HL-60/S4 treated with phorbol 12-myristate 13-acetate at 8.2 ng/mL for 4 days and 3 days (cell line): ENCODE data around the gene ZBTB39.
"Not testable (repeated sequence)": the region's sequence is repeated elsewhere in the genome, so short reads cannot be mapped to it uniquely, and the experiment has no call there.

Source experiments
- in situ Hi-C: fragments of 300-500 bp; cut with MboI; formaldehyde crosslinking; loops from 2 replicates; pipeline ENCODE4 v1.15.0; 2022; ENCODE audit warnings: low sequenced_read_pairs

ZBTB39 gene

DNA sequence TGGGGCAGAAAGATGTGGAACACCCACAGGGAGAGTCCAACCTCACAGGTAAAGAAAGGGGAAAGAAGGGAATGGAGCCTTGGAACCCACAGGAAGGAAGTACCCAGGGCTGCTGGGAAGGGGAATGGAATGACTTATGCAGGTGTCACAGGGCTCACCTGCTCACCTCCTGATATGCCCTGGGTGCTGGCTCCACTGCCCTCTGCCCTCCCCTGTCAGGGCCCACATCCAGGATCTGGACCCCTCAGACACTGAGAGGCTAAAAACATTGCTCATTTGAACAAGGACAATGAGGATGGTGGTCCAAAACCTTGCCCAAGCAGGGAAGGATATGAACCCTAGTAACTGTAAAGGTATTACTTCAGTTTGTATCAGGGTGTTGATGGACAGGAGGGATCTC, 19.3 kb downstream of the ZBTB39 start:
- in situ Hi-C loops = loop anchor here (10.0 kb wide), 1 partner anchor 152 kb away; no protein-coding TSS in a partner anchor

DNA sequence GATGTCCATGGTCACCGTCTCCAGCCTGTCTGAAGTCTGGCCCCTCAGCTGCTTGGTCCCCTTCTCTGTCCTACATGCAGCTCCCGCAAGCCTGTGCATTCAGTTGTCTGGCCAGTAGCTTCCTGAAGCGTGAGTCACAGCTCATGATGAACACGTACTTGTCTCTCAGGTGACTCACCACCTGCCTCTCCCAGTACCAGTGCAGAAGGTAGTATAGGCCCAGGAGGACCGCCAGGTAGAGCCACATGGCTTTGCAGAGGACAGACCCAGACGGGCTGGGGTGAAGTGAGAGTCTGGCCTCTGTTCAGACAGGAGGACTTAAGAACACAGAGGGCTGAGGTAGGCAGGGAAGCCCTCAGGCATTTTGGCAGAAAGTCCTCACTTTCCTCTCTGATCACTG, 20.6 kb downstream of the ZBTB39 start:
- in situ Hi-C loops = loop anchor here (10.0 kb wide), 1 partner anchor 151 kb away; no protein-coding TSS in a partner anchor

DNA sequence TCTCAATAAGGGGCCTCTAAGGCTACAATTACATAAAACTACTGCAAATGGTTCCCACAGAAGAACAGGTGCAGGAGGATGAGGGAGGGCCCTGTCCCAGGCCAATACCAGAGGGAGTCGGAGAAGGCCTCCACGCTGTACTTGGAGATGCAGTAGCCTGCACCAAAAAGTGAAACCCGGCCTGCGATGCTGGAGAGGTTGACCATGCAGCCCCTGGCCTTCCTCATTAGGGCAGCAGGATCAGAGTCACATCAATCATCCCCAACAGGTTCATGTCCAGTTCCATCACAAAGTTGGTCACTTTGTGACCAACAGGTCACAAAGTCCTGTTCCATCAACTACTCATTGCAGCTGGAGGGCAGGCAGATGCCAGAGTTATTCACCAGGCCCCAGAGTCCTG, 23.0 kb downstream of the ZBTB39 start:
- in situ Hi-C loops = loop anchor here (10.0 kb wide), 1 partner anchor 149 kb away; no protein-coding TSS in a partner anchor

DNA sequence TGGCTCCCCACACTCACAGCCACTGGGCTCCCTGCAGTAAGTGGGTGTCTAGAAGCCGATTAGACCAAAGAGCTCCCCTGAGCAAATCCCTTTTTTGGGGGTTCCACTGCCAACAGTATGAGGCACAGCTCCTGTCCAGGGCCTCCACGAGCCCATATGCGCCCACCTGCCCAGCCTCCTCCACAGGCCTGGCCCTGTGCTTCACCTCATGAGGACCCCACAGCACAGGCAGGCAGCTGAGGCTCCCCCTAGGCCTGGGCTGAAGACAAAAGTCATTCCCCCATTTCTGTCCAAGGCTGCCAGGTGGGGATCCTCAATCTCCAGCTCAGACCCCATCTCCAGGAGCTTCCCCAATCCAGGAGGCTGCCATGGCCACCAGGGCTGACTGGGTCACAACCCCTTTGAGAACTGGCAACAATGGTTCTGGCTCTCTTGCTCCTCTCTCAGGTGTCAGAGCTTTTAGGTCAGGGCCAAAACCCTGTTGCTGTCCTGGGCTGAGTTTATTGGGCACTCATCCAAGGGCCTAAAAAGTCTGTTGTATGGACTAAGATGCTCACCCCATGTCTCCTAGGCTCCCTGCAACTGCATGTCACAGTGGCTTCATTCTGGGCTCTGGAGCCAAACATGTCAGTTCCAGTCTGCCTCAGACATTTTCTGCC, 23.6 kb downstream of the ZBTB39 start:
- in situ Hi-C loops = loop anchor here (10.0 kb wide), 1 partner anchor 148 kb away; no protein-coding TSS in a partner anchor

DNA sequence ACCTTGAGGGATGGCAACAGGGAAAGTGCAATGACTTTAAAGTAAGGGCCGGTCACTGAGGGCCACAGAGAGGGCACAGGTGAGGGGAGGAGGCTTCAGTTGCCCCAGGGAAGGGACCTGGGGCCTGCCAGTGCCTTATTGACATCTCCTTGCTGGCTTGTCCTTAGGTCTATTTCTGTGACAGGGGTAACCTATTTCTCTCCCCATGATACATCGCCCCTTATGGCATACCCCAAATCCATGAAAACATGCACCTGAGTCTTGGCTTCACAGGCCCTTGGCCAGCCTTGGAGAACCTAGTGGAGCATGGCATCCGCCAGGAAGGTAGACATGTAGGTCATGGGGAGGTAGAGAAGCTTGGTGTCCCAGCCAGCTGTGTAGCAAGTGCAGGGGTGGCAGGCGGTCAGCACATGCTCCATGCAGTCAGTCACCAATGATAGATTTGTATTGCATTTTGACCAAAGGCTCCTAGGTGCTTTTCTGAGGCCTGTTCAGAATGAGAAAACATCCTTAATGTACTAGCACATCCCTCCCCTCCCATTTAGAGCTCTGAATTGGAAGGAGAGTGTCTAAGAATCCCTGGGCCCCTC, 25.3 kb downstream of the ZBTB39 start:
- in situ Hi-C loops = loop anchor here (10.0 kb wide), 1 partner anchor 146 kb away; no protein-coding TSS in a partner anchor

DNA sequence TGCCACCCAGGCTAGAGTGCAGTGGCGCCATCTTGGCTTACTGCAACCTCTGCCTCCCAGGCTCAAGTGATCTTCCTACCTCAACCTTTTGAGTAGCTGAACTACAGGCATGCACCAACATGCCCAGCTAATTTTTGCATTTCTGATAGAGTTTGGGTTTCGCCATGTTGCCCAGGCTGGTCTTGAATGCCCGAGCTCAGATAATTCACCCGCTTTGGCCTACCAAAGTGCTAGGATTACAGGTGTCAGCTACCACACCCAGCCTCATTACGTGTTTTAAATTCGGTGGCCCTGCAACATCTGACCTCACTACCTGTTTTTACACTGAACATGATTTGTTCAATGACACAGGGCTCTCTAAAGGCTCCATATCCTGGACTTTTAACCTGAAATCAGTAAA, 26.1 kb downstream of the ZBTB39 start:
- in situ Hi-C loops = loop anchor here (10.0 kb wide), 1 partner anchor 145 kb away; no protein-coding TSS in a partner anchor

DNA sequence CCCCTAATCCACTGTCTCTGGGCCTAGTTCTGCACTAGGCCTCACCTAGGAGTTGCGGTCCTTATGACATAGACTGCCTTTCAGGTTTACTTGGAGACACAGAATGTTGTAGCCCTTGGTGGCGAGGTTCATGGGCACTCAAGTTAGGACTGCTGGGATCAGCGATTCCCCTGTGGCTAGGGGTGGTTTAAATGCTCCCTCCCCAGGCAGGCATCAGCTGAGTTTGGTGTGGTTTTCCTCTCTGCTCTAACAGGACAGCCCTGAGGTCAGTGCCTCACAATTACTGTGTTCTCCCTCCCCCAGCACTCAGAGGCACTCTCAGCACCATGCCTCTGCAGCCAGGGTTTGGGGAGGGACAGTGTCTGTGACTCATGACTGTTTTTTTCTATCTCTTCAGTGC, 26.7 kb downstream of the ZBTB39 start:
- in situ Hi-C loops = loop anchor here (10.0 kb wide), 1 partner anchor 145 kb away; no protein-coding TSS in a partner anchor

DNA sequence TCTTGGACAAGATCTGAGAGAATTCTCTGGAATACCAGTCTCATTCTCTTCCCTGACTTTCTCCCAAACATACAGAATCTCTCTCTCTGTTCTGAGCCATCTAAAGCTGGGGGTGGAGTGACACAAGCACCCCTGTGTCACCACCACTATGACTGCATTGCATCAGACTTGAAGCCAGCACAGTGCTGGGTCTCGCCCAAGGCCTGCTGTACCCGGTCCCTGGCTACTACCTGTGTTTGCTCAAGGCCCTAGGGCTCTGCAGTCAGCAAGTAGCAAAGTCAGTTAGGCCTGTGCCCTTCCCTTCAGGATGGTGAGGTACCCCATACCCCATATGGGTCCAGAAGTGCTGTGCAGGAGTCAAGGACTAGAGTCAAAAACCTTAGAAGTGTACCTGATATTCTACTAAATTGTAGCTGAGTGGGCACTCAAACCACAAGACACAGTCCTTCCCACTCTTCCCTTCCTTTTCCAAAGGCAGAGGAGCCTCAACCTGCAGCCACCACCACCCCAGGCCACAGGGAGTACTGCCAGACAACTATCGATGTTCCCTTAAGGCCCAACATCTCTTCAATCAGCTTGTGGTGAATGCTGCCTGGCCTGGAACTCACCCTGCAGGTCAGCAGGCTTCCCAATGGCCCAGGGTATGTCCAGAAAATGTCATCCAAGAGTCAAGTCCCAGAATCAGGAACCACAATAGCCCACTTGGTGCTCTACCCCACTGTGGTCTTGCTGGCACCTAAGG, 27.8 kb downstream of the ZBTB39 start:
- in situ Hi-C loops = no loop called here

DNA sequence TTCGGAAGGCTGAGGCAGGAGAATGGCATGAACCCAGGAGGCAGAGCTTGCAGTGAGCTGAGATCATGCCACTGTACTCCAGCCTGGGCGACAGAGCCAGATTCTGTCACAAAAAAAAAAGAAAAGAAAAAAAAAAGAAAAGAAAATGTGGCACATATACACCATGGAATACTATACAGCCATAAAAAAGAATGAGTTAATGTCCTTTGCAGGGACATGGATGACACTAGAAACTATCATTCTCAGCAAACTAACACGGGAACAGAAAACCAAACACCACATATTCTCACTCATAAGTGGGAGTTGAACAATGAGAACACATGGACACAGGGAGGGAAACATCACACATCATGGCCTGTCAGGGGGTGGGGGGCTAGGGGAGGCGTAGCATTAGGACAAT, 29.0 kb downstream of the ZBTB39 start:
- in situ Hi-C loops = not testable (repeated sequence)

DNA sequence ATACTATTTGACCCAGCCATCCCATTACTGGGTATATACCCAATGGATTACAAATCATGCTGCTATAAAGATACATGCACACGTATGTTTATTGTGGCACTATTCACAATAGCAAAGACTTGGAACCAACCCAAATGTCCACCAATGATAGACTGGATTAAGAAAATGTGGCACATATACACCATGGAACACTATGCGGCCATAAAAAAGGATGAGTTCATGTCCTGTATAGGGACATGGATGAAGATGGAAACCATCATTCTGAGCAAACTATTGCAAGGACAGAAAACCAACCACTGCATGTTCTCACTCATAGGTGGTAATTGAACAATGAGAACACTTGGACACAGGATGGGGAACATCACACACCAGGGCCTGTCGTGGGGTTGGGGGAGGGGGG, 32.1 kb downstream of the ZBTB39 start:
- in situ Hi-C loops = not testable (repeated sequence)

DNA sequence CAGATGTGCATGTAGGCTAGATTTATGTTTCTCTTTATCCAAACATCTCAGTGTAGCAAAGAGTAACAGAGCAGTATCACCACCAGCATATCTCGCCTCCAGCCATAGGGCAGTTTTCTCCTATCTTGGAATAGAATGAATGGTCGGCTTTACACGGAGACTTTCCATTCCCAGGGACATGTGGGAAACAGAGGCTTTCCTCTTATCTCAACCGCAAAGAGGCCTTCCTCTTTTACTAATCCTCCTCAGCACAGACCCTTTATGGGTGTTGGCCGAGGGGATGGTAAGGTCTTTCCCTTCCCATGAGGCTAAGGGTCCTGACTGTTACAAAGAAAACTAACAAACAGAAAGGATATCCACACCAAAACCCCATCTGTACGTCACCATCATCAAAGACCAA, 37.4 kb downstream of the ZBTB39 start:
- in situ Hi-C loops = not testable (repeated sequence)

DNA sequence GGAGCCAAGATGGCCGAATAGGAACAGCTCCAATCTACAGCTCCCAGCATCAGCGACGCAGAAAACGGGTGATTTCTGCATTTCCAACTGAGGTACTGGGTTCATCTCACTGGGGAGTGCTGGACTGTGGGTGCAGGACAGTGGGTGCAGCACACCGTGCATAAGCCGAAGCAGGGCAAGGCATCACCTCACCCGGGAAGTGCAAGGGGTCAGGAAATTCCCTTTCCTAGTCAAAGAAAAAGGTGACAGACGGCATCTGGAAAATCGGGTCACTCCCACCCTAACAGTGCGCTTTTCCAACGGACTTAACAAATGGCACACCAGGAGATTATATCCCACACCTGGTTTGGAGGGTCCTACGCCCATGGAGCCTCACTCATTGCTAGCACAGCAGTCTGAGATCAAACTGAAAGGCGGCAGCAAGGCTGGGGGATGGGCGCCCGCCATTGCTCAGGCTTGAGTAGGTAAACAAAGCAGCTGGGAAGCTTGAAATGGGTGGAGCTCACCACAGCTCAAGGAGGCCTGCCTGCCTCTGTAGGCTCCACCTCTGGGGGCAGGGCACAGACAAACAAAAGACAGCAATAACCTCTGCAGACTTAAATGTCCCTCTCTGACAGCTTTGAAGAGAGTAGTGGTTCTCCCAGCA, 40.2 kb downstream of the ZBTB39 start:
- in situ Hi-C loops = not testable (repeated sequence)

DNA sequence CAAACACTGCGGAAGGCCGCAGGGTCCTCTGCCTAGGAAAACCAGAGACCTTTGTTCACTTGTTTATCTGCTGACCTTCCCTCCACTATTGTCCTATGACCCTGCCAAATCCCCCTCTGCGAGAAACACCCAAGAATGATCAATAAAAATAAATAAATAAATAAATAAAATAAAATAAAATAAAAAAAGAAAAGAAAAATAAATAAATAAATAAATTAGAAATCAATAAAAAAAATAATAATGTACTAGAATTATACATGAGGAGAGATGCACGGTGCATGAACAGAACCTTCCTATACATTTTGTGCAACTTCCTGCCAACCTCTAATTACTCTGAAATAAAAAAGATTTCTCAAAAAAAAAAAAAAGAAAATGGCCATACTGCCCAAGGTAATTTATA, 41.2 kb downstream of the ZBTB39 start:
- in situ Hi-C loops = not testable (repeated sequence)

DNA sequence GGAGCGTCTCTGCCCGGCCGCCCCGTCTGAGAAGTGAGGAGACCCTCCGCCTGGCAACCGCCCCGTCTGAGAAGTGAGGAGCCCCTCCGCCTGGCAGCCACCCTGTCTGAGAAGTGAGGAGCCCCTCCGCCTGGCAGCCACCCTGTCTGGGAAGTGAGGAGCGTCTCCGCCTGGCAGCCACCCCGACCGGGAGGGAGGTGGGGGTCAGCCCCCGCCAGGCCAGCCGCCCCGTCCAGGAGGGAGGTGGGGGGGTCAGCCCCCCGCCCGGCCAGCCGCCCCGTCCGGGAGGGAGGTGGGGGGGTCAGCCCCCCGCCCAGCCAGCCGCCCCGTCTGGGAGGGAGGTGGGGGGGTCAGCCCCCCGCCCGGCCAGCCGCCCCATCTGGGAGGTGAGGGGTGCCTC, 42.8 kb downstream of the ZBTB39 start:
- in situ Hi-C loops = not testable (repeated sequence)

DNA sequence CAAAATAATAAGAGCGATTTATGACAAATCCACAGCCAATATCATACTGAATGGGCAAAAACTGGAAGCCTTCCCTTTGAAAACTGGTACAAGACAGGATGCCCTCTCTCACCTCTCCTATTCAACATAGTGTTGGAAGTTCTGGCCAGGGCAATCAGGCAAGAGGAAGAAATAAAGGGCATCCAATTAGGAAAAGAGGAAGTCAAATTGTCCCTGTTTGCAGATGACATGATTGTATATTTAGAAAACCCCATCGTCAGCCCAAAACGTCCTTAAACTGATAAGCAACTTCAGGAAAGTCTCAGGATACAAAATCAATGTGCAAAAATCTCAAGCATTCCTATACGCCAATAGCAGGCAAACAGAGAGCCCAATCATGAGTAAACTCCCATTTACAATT, 44.1 kb downstream of the ZBTB39 start:
- in situ Hi-C loops = not testable (repeated sequence)

DNA sequence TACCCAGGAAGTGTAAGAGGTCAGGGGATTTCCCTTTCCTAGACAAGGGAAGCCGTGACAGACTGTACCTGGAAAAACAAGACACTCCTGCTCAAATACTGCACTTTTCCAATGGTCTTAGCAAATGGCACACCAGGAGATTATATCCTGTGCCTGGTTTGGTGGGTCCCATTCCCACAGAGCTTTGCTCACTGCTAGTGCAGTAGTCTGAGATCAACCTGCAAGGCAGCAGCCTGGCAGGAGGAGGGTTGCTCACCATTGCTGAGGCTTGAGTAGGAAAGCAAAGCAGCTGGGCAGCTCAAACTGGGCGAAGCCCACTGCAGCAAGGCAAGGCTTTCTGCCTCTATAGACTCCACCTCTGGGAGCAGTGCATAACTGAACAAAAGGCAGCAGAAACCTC, 47.9 kb downstream of the ZBTB39 start:
- in situ Hi-C loops = no loop called here

DNA sequence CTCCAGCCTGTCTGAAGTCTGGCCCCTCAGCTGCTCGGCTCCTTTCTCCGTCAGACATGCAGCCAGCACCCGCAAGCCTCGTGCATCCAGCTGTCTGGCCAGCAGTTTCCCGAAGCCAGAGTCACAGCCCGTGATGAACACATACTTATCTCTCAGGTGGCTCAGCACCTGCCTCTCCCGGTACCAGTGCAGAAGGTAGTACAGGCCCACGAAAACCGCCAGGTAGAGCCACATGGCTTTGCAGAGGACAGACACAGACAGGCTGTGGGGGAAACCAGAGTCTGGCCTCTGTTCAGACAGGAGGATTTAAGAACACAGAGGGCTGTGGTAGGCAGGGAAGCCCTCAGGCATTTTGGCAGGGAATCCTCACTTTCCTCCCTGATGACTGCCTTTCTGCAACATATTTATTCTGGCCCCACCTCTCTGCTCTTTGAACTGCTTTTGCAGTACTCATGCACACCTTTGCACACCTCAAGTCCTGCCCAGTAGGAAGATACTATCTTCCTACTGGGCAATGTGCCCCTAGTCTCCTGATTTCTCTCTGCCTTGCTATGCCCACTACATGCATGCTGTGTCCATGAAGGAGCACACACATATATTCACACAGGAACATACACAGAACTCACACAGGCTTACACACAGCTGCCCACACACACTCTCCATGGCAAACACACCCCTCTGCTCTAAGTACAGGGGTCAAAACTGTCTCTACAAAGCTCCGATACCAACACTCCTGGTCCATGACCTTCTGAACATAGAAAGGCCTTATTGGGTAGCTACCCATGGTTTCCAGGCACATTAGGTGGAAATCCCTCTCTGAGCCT, 48.9 kb downstream of the ZBTB39 start, which contains the start of gene RDH16:
RDH16 (minus strand) TSS at position 380 of the 824 bp plus-strand sequence; CDS start at position 234, 146 bp downstream.
- in situ Hi-C loops = no loop called here

DNA sequence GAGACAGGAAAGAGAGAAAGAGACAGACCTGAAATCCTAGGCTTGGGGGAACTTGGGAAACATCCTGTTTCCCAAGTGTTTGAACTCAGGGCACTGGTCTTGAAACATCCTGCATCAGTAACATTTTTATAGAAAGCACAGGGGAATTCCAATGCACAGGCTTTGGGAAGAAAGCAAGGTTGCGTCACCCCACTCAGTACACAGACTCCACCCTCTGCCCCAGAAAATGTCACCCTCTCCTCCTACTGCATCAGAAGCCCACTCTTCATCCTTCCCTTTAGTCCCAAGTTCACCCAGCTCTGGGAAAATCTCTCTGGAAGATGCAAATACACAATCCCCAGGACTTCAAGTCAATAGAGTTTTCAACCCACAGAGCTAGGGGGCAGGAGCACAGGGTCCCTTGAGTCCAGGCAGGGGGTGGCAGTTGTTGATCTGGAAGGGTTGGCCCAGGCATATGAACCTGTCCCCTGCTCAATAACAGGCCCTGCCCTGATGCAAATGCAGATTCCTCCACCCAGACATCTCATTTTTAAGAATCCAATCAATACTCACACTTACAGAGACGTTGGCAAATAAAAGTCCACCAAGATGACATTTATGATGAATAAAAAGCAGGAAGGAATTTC, 50.6 kb downstream of the ZBTB39 start:
- in situ Hi-C loops = no loop called here

DNA sequence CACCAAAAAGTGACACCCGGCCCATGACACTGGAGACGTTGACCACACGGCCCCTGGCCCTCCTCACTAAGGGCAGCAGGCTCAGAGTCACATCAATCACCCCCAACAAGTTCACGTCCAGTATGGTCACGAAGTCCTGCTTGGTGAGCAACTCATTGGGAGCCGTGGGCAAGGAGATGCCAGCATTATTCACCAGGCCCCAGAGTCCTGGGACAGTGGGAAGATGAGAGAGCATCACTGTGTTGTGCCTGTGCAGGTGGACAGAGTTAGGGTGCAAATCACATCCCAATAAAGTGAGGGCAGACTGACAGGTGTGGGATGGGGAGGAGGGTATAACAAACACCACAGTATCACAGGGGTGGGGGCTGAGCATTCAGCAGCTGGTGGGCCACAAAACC, 51.4 kb downstream of the ZBTB39 start:
- in situ Hi-C loops = no loop called here
